HepG2 (cell line): ENCODE measurements around the gene HES6. TPM values are rescaled to one million over a fixed set of nuclear protein-coding genes. Genes with fewer than 3 reads are reported as not detected.
A peak's percentile ranks its signal among the peaks of the same experiment; 100 is the strongest.

ENCODE experiments used
- ATAC-seq: fragments of 200-7000 bp; cut with Tn5 transposase; 3 replicates; pipeline ENCODE4 v1.9.1; 2020; ENCODE audit warnings: mild to moderate bottlenecking, moderate library complexity
- BruUV-seq: library from RNA; stranded (reverse); fragments of 400-500 nt; replicated peaks from 2 replicates; lab custom pipeline; 2021; lab: Mats Ljungman, UMichigan
- CTCF ChIA-PET: fragments of 300-600 bp; formaldehyde crosslinking; extraction: SDS; loops from one replicate; lab custom pipeline; 2021; ENCODE audit warnings: low total read pairs, inconsistent platforms, low intra/inter-chr PET ratio; lab: Yijun Ruan, JAX
- POLR2A ChIA-PET: fragments of 350-600 bp; sonication (Branson Sonifier 250); formaldehyde crosslinking; loops from one replicate; lab custom pipeline; 2020; ENCODE audit warnings: antibody characterized with exemption, inconsistent platforms; lab: Yijun Ruan, JAX
- DNase-seq: peaks from one replicate; pipeline ENCODE4 v3.0.0-alpha.2; 2015; ENCODE audit warnings: low spot score
- FAIRE-seq: peaks from 3 replicates; lab custom pipeline; 2011; peaks lifted over from hg19 to GRCh38; lab: Jason Lieb, UNC
- H2AFZ ChIP-seq: one replicate; pipeline ENCODE4 v1.6.1; 2011; ENCODE audit warnings: low read length, inconsistent platforms
- H3K27ac ChIP-seq: fragments of 300-600 bp; 3 replicates; pipeline ENCODE4 v1.8.0; 2011; ENCODE audit warnings: mixed run types, mild to moderate bottlenecking, mixed read lengths, low read length, inconsistent platforms; ENCODE audit not compliant: insufficient read depth; ENCODE audit errors: extremely low read length
- H3K27me3 ChIP-seq, 2 experiments: fragments of 200-600 bp in 1 of 2; 2 replicates in 1 of 2; 3 replicates in 1 of 2; pipeline versions ENCODE4 v1.6.0 to v1.8.0; 2011; ENCODE audit warnings: low read length in 2 of 2, mild to moderate bottlenecking in 2 of 2, moderate library complexity in 2 of 2, inconsistent platforms in 1 of 2; ENCODE audit not compliant: insufficient read depth in 2 of 2, control insufficient read depth in 1 of 2
- H3K36me3 ChIP-seq, 2 experiments: fragments of 200-600 bp in 1 of 2; replicated peaks in 1 of 2; 2 replicates in 1 of 2; 3 replicates in 1 of 2; pipeline versions ENCODE4 v1.5.1 to v1.8.0; 2011; ENCODE audit warnings: low read length in 2 of 2, inconsistent platforms in 1 of 2; ENCODE audit not compliant: insufficient read depth in 2 of 2, control insufficient read depth in 1 of 2
- H3K4me1 ChIP-seq: 2 replicates; pipeline ENCODE4 v1.5.1; 2012; ENCODE audit warnings: low read length, inconsistent platforms; ENCODE audit not compliant: insufficient read depth
- H3K4me2 ChIP-seq: 2 replicates; pipeline ENCODE4 v1.6.0; 2011; ENCODE audit warnings: low read depth, low read length, inconsistent platforms
- H3K4me3 ChIP-seq, 3 experiments: fragments of 200-600 bp in 1 of 3; sonication (generic), shearing (Covaris generic) in 1 of 3; replicated peaks in 1 of 3; 2 replicates each; pipeline ENCODE4 v1.5.1; 2011 to 2016; ENCODE audit warnings: low read length in 3 of 3, inconsistent platforms in 2 of 3, low read depth in 2 of 3, mild to moderate bottlenecking in 2 of 3, control low read depth in 1 of 3, mixed read lengths in 1 of 3; ENCODE audit not compliant: insufficient read depth in 1 of 3
- H3K79me2 ChIP-seq: one replicate; pipeline ENCODE4 v1.6.1; 2011; ENCODE audit warnings: low read length, inconsistent platforms; ENCODE audit not compliant: insufficient read depth
- H3K9ac ChIP-seq: 2 replicates; pipeline ENCODE4 v1.6.0; 2011; ENCODE audit warnings: mild to moderate bottlenecking, low read depth, low read length, inconsistent platforms; ENCODE audit not compliant: insufficient read depth
- H3K9me3 ChIP-seq: 2 replicates; pipeline ENCODE4 v1.5.1; 2012; ENCODE audit warnings: mild to moderate bottlenecking, low read length
- H4K20me1 ChIP-seq: 2 replicates; pipeline ENCODE4 v1.6.0; 2011; ENCODE audit warnings: inconsistent platforms, mild to moderate bottlenecking, low read length, moderate library complexity; ENCODE audit not compliant: insufficient read depth
- JDP2 ChIP-seq: sonication (generic); formaldehyde crosslinking; IDR thresholded peaks from 2 replicates; pipeline ENCODE4 v1.8.1; 2022; ENCODE audit warnings: missing genetic modification reagents, borderline replicate concordance
- KLF13 ChIP-seq: sonication (generic); formaldehyde crosslinking; IDR thresholded peaks from 2 replicates; pipeline ENCODE4 v1.4.0; 2020; ENCODE audit warnings: mild to moderate bottlenecking, missing genetic modification reagents
- NFATC3 ChIP-seq: sonication (generic); formaldehyde crosslinking; IDR thresholded peaks from 2 replicates; pipeline ENCODE4 v1.5.1; 2020; ENCODE audit warnings: mild to moderate bottlenecking, missing genetic modification reagents
- SNAI1 ChIP-seq: sonication (generic); formaldehyde crosslinking; IDR thresholded peaks from 2 replicates; pipeline ENCODE4 v1.5.0; 2020; ENCODE audit warnings: mild to moderate bottlenecking, missing genetic modification reagents, borderline replicate concordance
- TOPORS ChIP-seq: sonication (generic); formaldehyde crosslinking; IDR thresholded peaks from 2 replicates; pipeline ENCODE4 v1.8.0; 2023; ENCODE audit warnings: mild to moderate bottlenecking, missing genetic modification reagents
- ZMAT3 ChIP-seq: sonication (generic); formaldehyde crosslinking; conservative IDR thresholded peaks from 2 replicates; pipeline ENCODE4 v1.7.0; 2021; ENCODE audit warnings: missing genetic modification reagents
- ZNF292 ChIP-seq: sonication (generic); formaldehyde crosslinking; IDR thresholded peaks from 2 replicates; pipeline ENCODE4 v1.8.1; 2022; ENCODE audit warnings: mild to moderate bottlenecking, low read depth, missing genetic modification reagents, borderline replicate concordance
- ZNF780A ChIP-seq: sonication (generic); formaldehyde crosslinking; IDR thresholded peaks from 2 replicates; pipeline ENCODE4 v1.8.0; 2022; ENCODE audit warnings: mild to moderate bottlenecking, missing genetic modification reagents, moderate library complexity
- WGBS: methylation state at CpG from one replicate; pipeline ENCODE4 v1.1.6; 2017; ENCODE audit warnings: low lambda C conversion rate; 5-methylcytosine and 5-hydroxymethylcytosine counted together
- in situ Hi-C: cut with HindIII; loops from 2 replicates; pipeline ENCODE4 v1.10.0; 2017; ENCODE audit warnings: low pct_unique_long_range_greater_than_20kb; ENCODE audit not compliant: extremely low pct_ligation_motif_present
- intact Hi-C: fragments of 100-400 bp; cut with micrococcal nuclease; formaldehyde crosslinking; loops from one replicate; pipeline ENCODE4 v1.10.0; 2022; ENCODE audit not compliant: unreplicated experiment
- polyA plus RNA-seq, 8 experiments: library from polyadenylated mRNA; depleted of rRNA in 3 of 8; stranded (reverse) in 7 of 8; unstranded in 1 of 8; fragments of >200 nt; fragmentation: Illumina TruSeq in 4 of 8; extraction: Trizol in 4 of 8; gene quantifications; 2 replicates each; pipeline versions ENCODE4 v1.2.1 to v1.2.3, GENCODE V29; 2011 to 2016; ENCODE audit warnings: low read depth in 4 of 8, missing spikeins in 1 of 8, mixed read lengths in 1 of 8; ENCODE audit not compliant: insufficient read depth in 1 of 8
- total RNA-seq, 5 experiments: library from RNA; depleted of rRNA; stranded (reverse); fragments of >200 nt; fragmentation: Illumina TruSeq; extraction: Trizol; gene quantifications; 2 replicates each; pipeline ENCODE4 v1.2.3, GENCODE V29; 2016; ENCODE audit warnings: low read depth in 1 of 5
- TF ChIP-seq, protein P1 (sequence below), 2 experiments: sonication (generic) in 1 of 2; formaldehyde crosslinking in 1 of 2; IDR thresholded peaks; 2 replicates each; pipeline versions ENCODE4 v1.6.1 to v1.9.0; 2014 to 2022; ENCODE audit warnings: antibody characterized with exemption in 1 of 2, borderline replicate concordance in 1 of 2, inconsistent platforms in 1 of 2, low read depth in 1 of 2, missing genetic modification reagents in 1 of 2
- TF ChIP-seq, protein P2 (sequence below): sonication (generic); formaldehyde crosslinking; IDR thresholded peaks from 2 replicates; pipeline ENCODE4 v1.4.0; 2020; ENCODE audit warnings: missing genetic modification reagents
- TF ChIP-seq, protein P3 (sequence below): sonication (generic); formaldehyde crosslinking; IDR thresholded peaks from 2 replicates; pipeline ENCODE4 v1.8.0; 2022; ENCODE audit warnings: low read depth, missing genetic modification reagents
- TF ChIP-seq, protein P4 (sequence below): sonication (generic); formaldehyde crosslinking; IDR thresholded peaks from 2 replicates; pipeline ENCODE4 v1.4.0; 2020; ENCODE audit warnings: missing genetic modification reagents

Gene HES6
- total and polyA plus RNA-seq, 2 of the 13 experiments (the other 11 are each of a cell fraction or from before 2014, with no cell fraction given), result 19.5 to 82.8 TPM

DNA sequence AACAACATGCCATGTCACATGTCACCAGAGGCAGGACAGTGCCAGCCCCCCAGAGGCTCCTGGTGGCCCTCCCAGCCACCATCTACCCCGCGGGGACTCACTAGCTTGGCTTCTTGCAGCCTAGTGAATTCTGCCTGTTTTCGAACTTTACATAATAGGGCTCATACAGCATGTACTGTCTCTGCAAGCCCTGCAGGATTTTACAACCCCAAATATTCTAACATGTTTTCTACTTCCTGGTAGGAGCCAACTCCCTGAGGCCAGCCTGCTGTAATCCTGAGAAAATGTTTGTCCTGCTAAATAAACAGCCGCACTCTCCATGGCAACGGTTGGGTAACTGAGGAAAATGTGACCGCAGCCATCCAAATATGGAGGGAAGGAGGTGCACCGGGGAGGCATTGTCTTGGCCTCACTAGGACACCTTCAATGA, 45.8 kb upstream of the HES6 start:
- peak overlapping the region; percentile 75 to 99 (median 87); a peak in 5 of 6 replicates for H3K4me3 ChIP-seq
- H3K36me3 ChIP-seq, result peaks cover 4 to 6% of the 10 kb centered on the region in 2 experiments; a peak in 1 of 5 replicates
- CTCF ChIA-PET, result interaction anchor here (1.2 kb wide), 2 partner anchors 19 to 29 kb away, joined by 4 to 5 read pairs; no protein-coding TSS in a partner anchor
- peak overlapping the region; percentile 99 for H3K9ac ChIP-seq
- ATAC-seq (peak; percentile 59), DNase-seq (peak; percentile 99), FAIRE-seq (peak; percentile 92)
- POLR2A ChIA-PET, result interaction anchor here (1.0 to 7.3 kb wide), 9 partner anchors 9 to 46 kb away, joined by 3 to 44 read pairs (median 3); no protein-coding TSS in a partner anchor
- peaks cover 61% of the 10 kb centered on the region for H3K4me1 ChIP-seq
- H3K27me3 ChIP-seq, result no peaks in the 10 kb centered on the region; a peak in 1 of 5 replicates
- BruUV-seq, result no TSS peak
- peaks cover 73% of the 10 kb centered on the region for H3K79me2 ChIP-seq
- WGBS, result 3% methylated on average over 7 of the region's 7 CpGs
- peaks cover 4% of the 10 kb centered on the region; the same call in 1 of the 2 replicates for H4K20me1 ChIP-seq
- in situ Hi-C loops (no loop called here), intact Hi-C loops (loop anchor here (1.0 to 5.0 kb wide), 3 partner anchors 22 to 223 kb away; partner anchors contain the start of genes SCLY and TRAF3IP1)
- no peak overlapping the region for H2AFZ ChIP-seq
- H3K9me3 ChIP-seq, result no peaks in the 10 kb centered on the region
- H3K27ac ChIP-seq, result peak overlapping the region; percentile 99
- peak overlapping the region; percentile 96 for H3K4me2 ChIP-seq
- TF ChIP-seq, protein P1, sequence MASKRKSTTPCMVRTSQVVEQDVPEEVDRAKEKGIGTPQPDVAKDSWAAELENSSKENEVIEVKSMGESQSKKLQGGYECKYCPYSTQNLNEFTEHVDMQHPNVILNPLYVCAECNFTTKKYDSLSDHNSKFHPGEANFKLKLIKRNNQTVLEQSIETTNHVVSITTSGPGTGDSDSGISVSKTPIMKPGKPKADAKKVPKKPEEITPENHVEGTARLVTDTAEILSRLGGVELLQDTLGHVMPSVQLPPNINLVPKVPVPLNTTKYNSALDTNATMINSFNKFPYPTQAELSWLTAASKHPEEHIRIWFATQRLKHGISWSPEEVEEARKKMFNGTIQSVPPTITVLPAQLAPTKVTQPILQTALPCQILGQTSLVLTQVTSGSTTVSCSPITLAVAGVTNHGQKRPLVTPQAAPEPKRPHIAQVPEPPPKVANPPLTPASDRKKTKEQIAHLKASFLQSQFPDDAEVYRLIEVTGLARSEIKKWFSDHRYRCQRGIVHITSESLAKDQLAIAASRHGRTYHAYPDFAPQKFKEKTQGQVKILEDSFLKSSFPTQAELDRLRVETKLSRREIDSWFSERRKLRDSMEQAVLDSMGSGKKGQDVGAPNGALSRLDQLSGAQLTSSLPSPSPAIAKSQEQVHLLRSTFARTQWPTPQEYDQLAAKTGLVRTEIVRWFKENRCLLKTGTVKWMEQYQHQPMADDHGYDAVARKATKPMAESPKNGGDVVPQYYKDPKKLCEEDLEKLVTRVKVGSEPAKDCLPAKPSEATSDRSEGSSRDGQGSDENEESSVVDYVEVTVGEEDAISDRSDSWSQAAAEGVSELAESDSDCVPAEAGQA (IDR thresholded peaks at IDR 0.05; ENCODE audit: low read depth), result 0 out of 2 replicates have a peak, but pooled peaks have one; percentile 49
- TF ChIP-seq, protein P1 (CRISPR knock-in tag; IDR thresholded peaks at IDR 0.05; ENCODE audit: borderline replicate concordance), result no peak
- TF ChIP-seq SNAI1 (CRISPR knock-in tag) (no peak), ZNF780A (no peak), ZNF292 (no peak; the same call in 1 of the 2 replicates), ZMAT3 (CRISPR knock-in tag) (no peak), JDP2 (CRISPR knock-in tag) (no peak), NFATC3 (peak; percentile 55; the same call in 1 of the 2 replicates), TOPORS (CRISPR knock-in tag) (0 out of 2 replicates have a peak, but pooled peaks have one; percentile 32), KLF13 (CRISPR knock-in tag) (no peak)
- TF ChIP-seq, protein P2, sequence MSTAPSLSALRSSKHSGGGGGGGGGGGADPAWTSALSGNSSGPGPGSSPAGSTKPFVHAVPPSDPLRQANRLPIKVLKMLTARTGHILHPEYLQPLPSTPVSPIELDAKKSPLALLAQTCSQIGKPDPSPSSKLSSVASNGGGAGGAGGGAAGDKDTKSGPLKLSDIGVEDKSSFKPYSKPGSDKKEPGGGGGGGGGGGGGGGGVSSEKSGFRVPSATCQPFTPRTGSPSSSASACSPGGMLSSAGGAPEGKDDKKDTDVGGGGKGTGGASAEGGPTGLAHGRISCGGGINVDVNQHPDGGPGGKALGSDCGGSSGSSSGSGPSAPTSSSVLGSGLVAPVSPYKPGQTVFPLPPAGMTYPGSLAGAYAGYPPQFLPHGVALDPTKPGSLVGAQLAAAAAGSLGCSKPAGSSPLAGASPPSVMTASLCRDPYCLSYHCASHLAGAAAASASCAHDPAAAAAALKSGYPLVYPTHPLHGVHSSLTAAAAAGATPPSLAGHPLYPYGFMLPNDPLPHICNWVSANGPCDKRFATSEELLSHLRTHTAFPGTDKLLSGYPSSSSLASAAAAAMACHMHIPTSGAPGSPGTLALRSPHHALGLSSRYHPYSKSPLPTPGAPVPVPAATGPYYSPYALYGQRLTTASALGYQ, result 0 out of 2 replicates have a peak, but pooled peaks have one; percentile 53
- TF ChIP-seq, protein P3, sequence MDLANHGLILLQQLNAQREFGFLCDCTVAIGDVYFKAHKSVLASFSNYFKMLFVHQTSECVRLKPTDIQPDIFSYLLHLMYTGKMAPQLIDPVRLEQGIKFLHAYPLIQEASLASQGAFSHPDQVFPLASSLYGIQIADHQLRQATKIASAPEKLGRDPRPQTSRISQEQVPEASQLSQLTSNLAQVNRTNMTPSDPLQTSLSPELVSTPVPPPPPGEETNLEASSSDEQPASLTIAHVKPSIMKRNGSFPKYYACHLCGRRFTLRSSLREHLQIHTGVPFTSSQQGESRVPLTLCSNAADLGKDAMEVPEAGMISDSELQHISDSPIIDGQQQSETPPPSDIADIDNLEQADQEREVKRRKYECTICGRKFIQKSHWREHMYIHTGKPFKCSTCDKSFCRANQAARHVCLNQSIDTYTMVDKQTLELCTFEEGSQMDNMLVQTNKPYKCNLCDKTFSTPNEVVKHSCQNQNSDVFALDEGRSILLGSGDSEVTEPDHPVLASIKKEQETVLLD (CRISPR knock-in tag), result no peak
- TF ChIP-seq, protein P4, sequence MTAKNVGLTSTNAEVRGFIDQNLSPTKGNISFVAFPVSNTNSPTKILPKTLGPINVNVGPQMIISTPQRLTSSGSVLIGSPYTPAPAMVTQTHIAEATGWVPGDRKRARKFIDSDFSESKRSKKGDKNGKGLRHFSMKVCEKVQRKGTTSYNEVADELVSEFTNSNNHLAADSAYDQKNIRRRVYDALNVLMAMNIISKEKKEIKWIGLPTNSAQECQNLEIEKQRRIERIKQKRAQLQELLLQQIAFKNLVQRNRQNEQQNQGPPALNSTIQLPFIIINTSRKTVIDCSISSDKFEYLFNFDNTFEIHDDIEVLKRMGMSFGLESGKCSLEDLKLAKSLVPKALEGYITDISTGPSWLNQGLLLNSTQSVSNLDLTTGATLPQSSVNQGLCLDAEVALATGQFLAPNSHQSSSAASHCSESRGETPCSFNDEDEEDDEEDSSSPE (CRISPR knock-in tag), result 0 out of 2 replicates have a peak, but pooled peaks have one; percentile 26
